ENCODE results near the gene TDRD7.

Gene TDRD7

GRCh38 chr9:97411789-97412625 is at the start of gene TDRD7:
Gene TDRD7, plus strand, starts transcription at chr9:97412096. Its CDS starts 16,370 bp downstream, at chr9:97428466.
- in situ Hi-C loops (cut with MboI; ENCODE audit: low pct_unique_long_range_greater_than_20kb, low sequenced_read_pairs, unreplicated experiment) = no loop called here
- TF ChIP-seq CTCF (IDR thresholded peaks at IDR 0.05; ENCODE audit: extremely low read depth, insufficient read depth, missing control alignments) = peak; percentile 100
- DNase-seq (ENCODE audit: low spot score) = peak; percentile 99

DNA sequence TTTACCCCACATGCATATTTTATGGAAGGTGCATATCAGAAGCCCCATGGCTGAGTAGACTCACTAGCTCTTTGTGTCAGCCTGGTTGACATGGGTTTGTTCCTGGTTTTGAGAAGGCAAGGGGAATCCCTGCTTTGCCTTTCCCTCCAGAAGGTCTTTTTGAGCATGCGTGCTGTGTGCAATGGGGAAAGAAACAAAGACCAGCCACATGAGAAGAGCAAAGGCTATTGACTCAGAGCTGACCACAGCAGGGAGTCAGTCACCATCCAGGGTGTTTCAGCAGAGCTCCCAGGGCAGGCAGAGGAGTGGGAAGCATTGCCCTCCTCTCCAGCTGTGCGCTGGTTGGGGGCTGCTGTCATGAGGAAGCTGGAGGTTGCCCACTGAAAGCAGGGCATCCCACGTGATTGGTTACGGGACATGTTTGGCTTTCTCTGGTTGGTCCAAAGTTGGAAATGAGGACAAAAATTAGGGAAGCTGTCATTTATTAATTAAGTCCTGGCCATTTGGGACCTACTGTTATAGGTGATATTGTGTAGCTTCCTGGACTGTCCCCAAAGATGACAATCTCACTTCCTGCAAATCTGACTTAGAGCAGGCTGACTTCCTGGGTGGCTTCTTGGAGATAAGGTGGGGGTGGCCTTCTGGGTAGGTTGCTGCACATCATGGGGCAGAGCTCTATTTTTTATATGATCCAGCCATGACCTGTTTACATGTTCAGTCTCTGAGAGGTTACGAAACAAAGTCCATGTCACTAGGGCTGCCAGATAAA is 48.9 kb upstream of the TDRD7 start:
- peak; percentile 43 for DNase-seq (ENCODE audit: low spot score)
- in situ Hi-C loops (cut with MboI; ENCODE audit: low pct_unique_long_range_greater_than_20kb, low sequenced_read_pairs, unreplicated experiment) = no loop called here
- TF ChIP-seq CTCF (IDR thresholded peaks at IDR 0.05; ENCODE audit: extremely low read depth, insufficient read depth, missing control alignments) = no peak

DNA sequence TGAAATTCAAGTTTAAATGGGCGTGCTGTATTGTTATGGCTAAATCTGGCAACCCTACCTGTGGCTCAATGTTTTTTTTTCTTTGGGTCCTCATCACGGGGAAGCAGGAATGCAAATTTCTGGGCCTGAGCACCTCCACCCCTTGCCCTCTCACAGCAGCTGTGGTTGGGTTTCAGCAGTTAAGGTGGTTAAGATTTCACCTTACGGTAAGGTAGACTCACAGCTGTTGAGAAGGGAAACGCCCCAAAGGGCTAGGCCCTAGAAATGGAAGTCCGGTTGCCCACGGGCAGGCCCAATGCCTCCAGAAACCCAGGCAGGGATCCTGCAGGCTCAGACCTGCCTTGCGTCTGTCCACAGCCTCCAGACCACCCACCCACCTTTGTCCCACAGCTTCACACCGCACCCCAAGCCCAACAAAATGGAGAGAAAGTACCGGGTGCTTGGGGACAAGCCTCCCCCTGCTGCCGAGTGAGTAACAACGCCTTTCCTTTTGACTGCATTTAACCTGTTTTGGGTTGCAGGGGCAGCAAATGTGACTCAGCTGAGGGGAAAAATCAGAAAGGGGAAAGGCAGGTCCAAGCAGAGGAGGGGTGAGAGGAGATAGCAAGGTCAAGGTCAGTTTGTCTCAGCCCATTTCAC is 48.1 kb upstream of the TDRD7 start:
- in situ Hi-C loops (cut with MboI; ENCODE audit: low pct_unique_long_range_greater_than_20kb, low sequenced_read_pairs, unreplicated experiment) = no loop called here
- TF ChIP-seq CTCF (IDR thresholded peaks at IDR 0.05; ENCODE audit: extremely low read depth, insufficient read depth, missing control alignments) = peak; percentile 14

GRCh38 chr9:97364769-97365490 is 47.0 kb upstream of the TDRD7 start:
- in situ Hi-C loops (cut with MboI; ENCODE audit: low pct_unique_long_range_greater_than_20kb, low sequenced_read_pairs, unreplicated experiment) = no loop called here
- DNase-seq (ENCODE audit: low spot score) = no peak
- TF ChIP-seq CTCF (IDR thresholded peaks at IDR 0.05; ENCODE audit: extremely low read depth, insufficient read depth, missing control alignments) = no peak

More for the DNA sequence above, 48.1 kb upstream of the TDRD7 start:
- DNase-seq (ENCODE audit: low spot score) = peak; percentile 41

GRCh38 chr9:97365634-97366033 is 46.3 kb upstream of the TDRD7 start:
- no peak for TF ChIP-seq CTCF (IDR thresholded peaks at IDR 0.05; ENCODE audit: extremely low read depth, insufficient read depth, missing control alignments)
- DNase-seq (ENCODE audit: low spot score) = no peak
- in situ Hi-C loops (cut with MboI; ENCODE audit: low pct_unique_long_range_greater_than_20kb, low sequenced_read_pairs, unreplicated experiment) = no loop called here

DNA sequence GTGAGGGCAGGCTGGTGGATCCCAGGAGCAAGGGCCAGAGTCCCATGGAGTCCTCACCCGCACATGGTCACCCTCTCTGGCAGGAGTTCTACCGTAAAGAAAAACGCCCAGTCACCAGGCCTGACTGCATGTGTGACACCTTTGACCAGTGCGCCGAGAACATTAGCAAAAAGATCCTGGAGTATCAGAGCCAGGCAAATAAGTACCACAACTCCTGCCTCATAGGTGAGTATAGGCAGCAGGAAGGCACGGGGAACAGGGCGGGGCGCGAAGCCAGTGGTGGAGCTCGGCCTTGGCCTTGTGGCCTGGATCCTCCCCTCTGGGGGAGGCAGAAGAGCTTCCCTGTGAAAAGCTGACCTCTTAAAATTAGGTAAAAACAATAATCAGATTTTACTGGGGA is 45.4 kb upstream of the TDRD7 start:
- in situ Hi-C loops (cut with MboI; ENCODE audit: low pct_unique_long_range_greater_than_20kb, low sequenced_read_pairs, unreplicated experiment) = no loop called here
- no peak for TF ChIP-seq CTCF (IDR thresholded peaks at IDR 0.05; ENCODE audit: extremely low read depth, insufficient read depth, missing control alignments)
- no peak for DNase-seq (ENCODE audit: low spot score)
